Kidney (tissue), 14 donors: ENCODE results near the gene LDLRAD4. TPM values are rescaled to one million over a fixed set of nuclear protein-coding genes. Genes with fewer than 3 reads are reported as not detected.

ENCODE experiments used
- DNase-seq, 5 donors: peaks; one replicate each; pipeline ENCODE4 v3.0.0-alpha.2; 2013 to 2020
- FAIRE-seq: peaks from 2 replicates; lab custom pipeline; 2012; peaks lifted over from hg19 to GRCh38; lab: Jason Lieb, UNC
- H3K27ac ChIP-seq, 2 donors: one replicate each; pipeline ENCODE4 v1.7.0; 2013; ENCODE audit warnings: low read depth in 2 of 2, low read length in 2 of 2, inconsistent platforms in 1 of 2
- H3K27me3 ChIP-seq: one replicate; pipeline ENCODE4 v1.7.1; 2013; ENCODE audit warnings: low read length, inconsistent platforms; ENCODE audit not compliant: control insufficient read depth, insufficient read depth
- H3K36me3 ChIP-seq, 3 donors: one replicate each; pipeline versions ENCODE4 v1.7.0 to v1.7.1; 2013; ENCODE audit warnings: low read length in 3 of 3, control low read depth in 1 of 3, inconsistent platforms in 1 of 3; ENCODE audit not compliant: insufficient read depth in 3 of 3, control insufficient read depth in 2 of 3
- H3K4me1 ChIP-seq, 3 donors: one replicate each; pipeline versions ENCODE4 v1.7.0 to v1.7.1; 2013; ENCODE audit warnings: low read length in 3 of 3, inconsistent platforms in 1 of 3, low read depth in 1 of 3; ENCODE audit not compliant: control insufficient read depth in 2 of 3, insufficient read depth in 2 of 3
- H3K4me3 ChIP-seq, 3 donors: one replicate each; pipeline versions ENCODE4 v1.7.0 to v1.8.1; 2013; ENCODE audit warnings: low read length in 3 of 3, control low read depth in 1 of 3, inconsistent platforms in 1 of 3
- H3K9ac ChIP-seq, 3 donors: one replicate each; pipeline versions ENCODE4 v1.7.0 to v1.7.1; 2013; ENCODE audit warnings: low read length in 3 of 3, control low read depth in 1 of 3, inconsistent platforms in 1 of 3
- H3K9me3 ChIP-seq, 3 donors: one replicate each; pipeline versions ENCODE4 v1.7.0 to v1.7.1; 2013; ENCODE audit warnings: low read length in 3 of 3, control low read depth in 1 of 3, inconsistent platforms in 1 of 3; ENCODE audit not compliant: control insufficient read depth in 2 of 3, insufficient read depth in 1 of 3
- intact Hi-C: fragments of 100-400 bp; cut with DNase I; formaldehyde crosslinking; loops from one replicate; pipeline ENCODE4 v1.11.1; 2022
- polyA plus RNA-seq: library from polyadenylated mRNA; stranded (reverse); fragments of 350-450 nt; fragmentation: Illumina TruSeq; extraction: RNeasy Lipid Tissue Mini Kit (QIAGEN cat#74804); gene quantifications from one replicate; pipeline ENCODE4 v1.2.3, GENCODE V29; 2014; ENCODE audit warnings: low read depth, low replicate concordance; ENCODE audit not compliant: insufficient read depth
- total RNA-seq: library from RNA; stranded (reverse); fragmentation: NEBNext Ultra II Directional; extraction: Animal tissue kit (Norgen Biotek cat#: 25700); gene quantifications from one replicate; pipeline ENCODE4 v1.2.1, GENCODE V29; 2021
- TF ChIP-seq, protein P1 (sequence below): IDR thresholded peaks from 3 replicates; pipeline ENCODE4 v1.5.1; 2012; ENCODE audit warnings: mild to moderate bottlenecking, moderate library complexity, borderline replicate concordance; ENCODE audit not compliant: insufficient read depth; ENCODE audit errors: extremely low read depth
- donor health status: control.
- donor health status: control.
- donor health status: control.
- donor health status: control.
- donor health status: control.
- donor health status: DM: yes; HTN: yes; CAD: no.
- donor health status: Normal renal cell carcinoma (clear cell type).

The LDLRAD4 gene
- total and polyA plus RNA-seq, 2 donors from 2014 or later: 2.3 to 42.3 TPM

- intact Hi-C loops: no loop called here
- TF ChIP-seq, protein P1, sequence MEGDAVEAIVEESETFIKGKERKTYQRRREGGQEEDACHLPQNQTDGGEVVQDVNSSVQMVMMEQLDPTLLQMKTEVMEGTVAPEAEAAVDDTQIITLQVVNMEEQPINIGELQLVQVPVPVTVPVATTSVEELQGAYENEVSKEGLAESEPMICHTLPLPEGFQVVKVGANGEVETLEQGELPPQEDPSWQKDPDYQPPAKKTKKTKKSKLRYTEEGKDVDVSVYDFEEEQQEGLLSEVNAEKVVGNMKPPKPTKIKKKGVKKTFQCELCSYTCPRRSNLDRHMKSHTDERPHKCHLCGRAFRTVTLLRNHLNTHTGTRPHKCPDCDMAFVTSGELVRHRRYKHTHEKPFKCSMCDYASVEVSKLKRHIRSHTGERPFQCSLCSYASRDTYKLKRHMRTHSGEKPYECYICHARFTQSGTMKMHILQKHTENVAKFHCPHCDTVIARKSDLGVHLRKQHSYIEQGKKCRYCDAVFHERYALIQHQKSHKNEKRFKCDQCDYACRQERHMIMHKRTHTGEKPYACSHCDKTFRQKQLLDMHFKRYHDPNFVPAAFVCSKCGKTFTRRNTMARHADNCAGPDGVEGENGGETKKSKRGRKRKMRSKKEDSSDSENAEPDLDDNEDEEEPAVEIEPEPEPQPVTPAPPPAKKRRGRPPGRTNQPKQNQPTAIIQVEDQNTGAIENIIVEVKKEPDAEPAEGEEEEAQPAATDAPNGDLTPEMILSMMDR: no peak
- H3K9me3 ChIP-seq: no peaks in the 10 kb centered on the region
- H3K36me3 ChIP-seq: no peaks in the 10 kb centered on the region
- H3K4me1 ChIP-seq: no peaks in the 10 kb centered on the region
- DNase-seq (no peak), FAIRE-seq (no peak)
- H3K9ac ChIP-seq: no peak overlapping the region
- H3K27me3 ChIP-seq: no peaks in the 10 kb centered on the region
- H3K4me3 ChIP-seq: no peak overlapping the region
- no peak overlapping the region for H3K27ac ChIP-seq
These were observed 138.7 kb downstream of the LDLRAD4 start for GRCh38 chr18:13357289-13357688.

DNA sequence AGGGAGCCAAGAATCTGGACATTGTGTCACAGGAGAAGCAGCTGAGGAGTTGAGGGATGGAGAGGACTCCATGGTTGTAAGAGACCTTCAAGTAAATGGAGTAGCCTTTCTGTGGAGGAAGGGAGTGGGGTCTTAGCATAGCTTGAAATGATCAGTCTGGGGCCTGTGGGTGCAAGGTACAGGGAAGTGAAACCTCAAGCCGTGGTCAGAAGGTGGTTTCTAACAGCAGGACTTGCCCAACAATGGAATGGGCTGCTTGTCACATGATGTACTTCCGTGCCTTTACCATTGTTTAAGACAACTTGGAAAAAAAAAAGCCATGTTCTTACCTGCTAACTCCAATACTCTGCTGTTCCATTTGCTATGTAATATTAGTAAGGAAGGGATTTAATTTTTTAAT lies 140.7 kb downstream of the LDLRAD4 start:
- no peak overlapping the region for H3K27ac ChIP-seq

GRCh38 chr18:13361431-13361830 lies 142.9 kb downstream of the LDLRAD4 start:
- TF ChIP-seq, protein P1: no peak
- Histone ChIP-seq H3K27ac (no peak overlapping the region), H3K4me1 (no peaks in the 10 kb centered on the region), H3K9ac (no peak overlapping the region), H3K27me3 (no peaks in the 10 kb centered on the region), H3K36me3 (no peaks in the 10 kb centered on the region), H3K9me3 (no peaks in the 10 kb centered on the region), H3K4me3 (no peak overlapping the region)
- no peak for FAIRE-seq
- DNase-seq: no peak
- intact Hi-C loops: no loop called here

More for the DNA sequence above, 140.7 kb downstream of the LDLRAD4 start:
- Histone ChIP-seq H3K4me1 (no peaks in the 10 kb centered on the region), H3K27me3 (no peaks in the 10 kb centered on the region), H3K36me3 (no peaks in the 10 kb centered on the region), H3K9me3 (no peaks in the 10 kb centered on the region), H3K9ac (no peak overlapping the region), H3K4me3 (no peak overlapping the region)
- no peak for DNase-seq
- TF ChIP-seq, protein P1: no peak
- no peak for FAIRE-seq
- intact Hi-C loops: no loop called here

- DNase-seq: no peak
These were observed 143.5 kb downstream of the LDLRAD4 start for GRCh38 chr18:13362051-13362450.

More at GRCh38 chr18:13362051-13362450, 143.5 kb downstream of the LDLRAD4 start:
- intact Hi-C loops: no loop called here
- Histone ChIP-seq H3K4me1 (no peaks in the 10 kb centered on the region), H3K27me3 (no peaks in the 10 kb centered on the region), H3K4me3 (no peak overlapping the region), H3K9ac (no peak overlapping the region), H3K9me3 (no peaks in the 10 kb centered on the region), H3K27ac (no peak overlapping the region), H3K36me3 (no peaks in the 10 kb centered on the region)
- TF ChIP-seq, protein P1: no peak
- no peak for FAIRE-seq
